ENCODE data around the gene HOXA3. TPM values are rescaled to one million over a fixed set of nuclear protein-coding genes. Genes with fewer than 3 reads are reported as not detected.

HOXA3 gene
- polyA plus RNA-seq, 1 donor (not counting 4 experiments of a cell fraction or from before 2014, with no cell fraction given) = 0.58 TPM

- DNase-seq (ENCODE audit: low read depth, low spot score) (no peak), FAIRE-seq (no peak)
- peaks cover 6% of the 10 kb centered on the region for H3K27me3 ChIP-seq (ENCODE audit: control insufficient read depth, extremely low read depth, insufficient read depth, low read length)
- no peak overlapping the region for H3K4me3 ChIP-seq (ENCODE audit: control insufficient read depth in 2 of 3, extremely low read depth in 1 of 3, insufficient read depth in 2 of 3, low read depth in 1 of 3, low read length in 3 of 3)
- no peaks in the 10 kb centered on the region for H3K9me3 ChIP-seq (ENCODE audit: control insufficient read depth, low read depth, low read length)
- peaks cover 17% of the 10 kb centered on the region for H3K79me2 ChIP-seq (ENCODE audit: control insufficient read depth, insufficient read depth, low read length)
- H3K9me1 ChIP-seq (ENCODE audit: control insufficient read depth, extremely low read depth, insufficient read depth, low read length) = no peaks in the 10 kb centered on the region
- dilution Hi-C loops (cut with MboI; ENCODE audit: extremely low pct_ligation_motif_present, low sequenced_read_pairs) = no loop called here
- no peaks in the 10 kb centered on the region for H4K20me1 ChIP-seq (ENCODE audit: control insufficient read depth, extremely low read depth, insufficient read depth, low read length)
- H3K4me1 ChIP-seq (ENCODE audit: control insufficient read depth, extremely low read depth, insufficient read depth, low read length) = peaks cover 18% of the 10 kb centered on the region
- no peak overlapping the region for H3K27ac ChIP-seq (ENCODE audit: control insufficient read depth, insufficient read depth, low read length)
- H3K9ac ChIP-seq (ENCODE audit: control insufficient read depth, extremely low read depth, insufficient read depth, low read length) = no peak overlapping the region
- peaks cover 0 to 4% of the 10 kb centered on the region in 2 experiments for H3K36me3 ChIP-seq (ENCODE audit: control insufficient read depth in 2 of 2, extremely low read depth in 1 of 2, insufficient read depth in 2 of 2, low read length in 2 of 2)
- H2AFZ ChIP-seq (ENCODE audit: control insufficient read depth, low read length) = no peak overlapping the region
- no peak overlapping the region for H3K4me2 ChIP-seq (ENCODE audit: control insufficient read depth, extremely low read depth, insufficient read depth, low read depth, low read length)
- TF ChIP-seq CTCF (optimal IDR thresholded peaks at IDR 0.05 in 1 of 3, IDR thresholded peaks at IDR 0.05 in 1 of 3, conservative IDR thresholded peaks at IDR 0.05 in 1 of 3; ENCODE audit: extremely low read depth in 1 of 3, insufficient read depth in 2 of 3, low read length in 3 of 3) (no peak), EZH2 (IDR thresholded peaks at IDR 0.05; ENCODE audit: low read length) (no peak)
Measured at GRCh38 chr7:27176524-27176845, 24.1 kb upstream of the HOXA3 start.

GRCh38 chr7:27175626-27176523 lies 23.5 kb upstream of the HOXA3 start:
- no peak for FAIRE-seq
- Histone ChIP-seq H3K9ac (ENCODE audit: control insufficient read depth, extremely low read depth, insufficient read depth, low read length) (no peak overlapping the region), H3K36me3 (ENCODE audit: control insufficient read depth in 2 of 2, extremely low read depth in 1 of 2, insufficient read depth in 2 of 2, low read length in 2 of 2) (peaks cover 0 to 4% of the 10 kb centered on the region in 2 experiments), H3K9me3 (ENCODE audit: control insufficient read depth, low read depth, low read length) (no peaks in the 10 kb centered on the region), H3K9me1 (ENCODE audit: control insufficient read depth, extremely low read depth, insufficient read depth, low read length) (no peaks in the 10 kb centered on the region), H3K4me1 (ENCODE audit: control insufficient read depth, extremely low read depth, insufficient read depth, low read length) (peaks cover 24% of the 10 kb centered on the region), H4K20me1 (ENCODE audit: control insufficient read depth, extremely low read depth, insufficient read depth, low read length) (no peaks in the 10 kb centered on the region), H3K4me2 (ENCODE audit: control insufficient read depth, extremely low read depth, insufficient read depth, low read depth, low read length) (no peak overlapping the region), H3K79me2 (ENCODE audit: control insufficient read depth, insufficient read depth, low read length) (peaks cover 23% of the 10 kb centered on the region), H2AFZ (ENCODE audit: control insufficient read depth, low read length) (no peak overlapping the region), H3K4me3 (ENCODE audit: control insufficient read depth in 2 of 3, extremely low read depth in 1 of 3, insufficient read depth in 2 of 3, low read depth in 1 of 3, low read length in 3 of 3) (no peak overlapping the region), H3K27me3 (ENCODE audit: control insufficient read depth, extremely low read depth, insufficient read depth, low read length) (peaks cover 6% of the 10 kb centered on the region), H3K27ac (ENCODE audit: control insufficient read depth, insufficient read depth, low read length) (no peak overlapping the region)
- TF ChIP-seq CTCF (optimal IDR thresholded peaks at IDR 0.05 in 1 of 3, IDR thresholded peaks at IDR 0.05 in 1 of 3, conservative IDR thresholded peaks at IDR 0.05 in 1 of 3; ENCODE audit: extremely low read depth in 1 of 3, insufficient read depth in 2 of 3, low read length in 3 of 3) (no peak), EZH2 (IDR thresholded peaks at IDR 0.05; ENCODE audit: low read length) (no peak)
- dilution Hi-C loops (cut with MboI; ENCODE audit: extremely low pct_ligation_motif_present, low sequenced_read_pairs) = no loop called here
- no peak for DNase-seq (ENCODE audit: low read depth, low spot score)

Measured in keratinocyte (primary cell).